ENCODE data around the gene CILP. TPM values are rescaled to one million over a fixed set of nuclear protein-coding genes. Genes with fewer than 3 reads are reported as not detected.

Gene CILP
- polyA plus RNA-seq, 3 donors = 0.13 TPM; not detected in 2

GRCh38 chr15:65258375-65259262, 47.3 kb upstream of the CILP start:
- intact Hi-C loops (cut with micrococcal nuclease) = no loop called here
- peaks cover 58% of the 10 kb centered on the region in 2 donors for H3K36me3 Mint-ChIP-seq
- no peak overlapping the region for H3K27ac ChIP-seq (ENCODE audit: low read depth in 1 of 2, low read length in 2 of 2)

More at GRCh38 chr15:65258375-65259262, 47.3 kb upstream of the CILP start:
- DNase-seq = no peak
- no peak for TF ChIP-seq CTCF (IDR thresholded peaks at IDR 0.05)
- Histone ChIP-seq H3K4me1 (ENCODE audit: control insufficient read depth in 1 of 2, insufficient read depth in 2 of 2, low read length in 2 of 2) (peaks cover 0 to 7% of the 10 kb centered on the region in 2 donors), H3K36me3 (replicated peaks in 1 of 2; ENCODE audit: control insufficient read depth in 1 of 2, insufficient read depth in 2 of 2, low read length in 2 of 2) (peaks cover 21 to 49% of the 10 kb centered on the region in 2 donors), H3K27me3 (ENCODE audit: control insufficient read depth in 2 of 2, insufficient read depth in 2 of 2, low read length in 2 of 2) (no peaks in the 10 kb centered on the region), H3K9me3 (replicated peaks in 1 of 2; ENCODE audit: control insufficient read depth in 1 of 2, insufficient read depth in 1 of 2, low read length in 2 of 2) (no peaks in the 10 kb centered on the region), H2AFZ (ENCODE audit: insufficient read depth, low read depth, low read length, poor library complexity, severe bottlenecking) (no peak overlapping the region), H3K9ac (ENCODE audit: insufficient read depth, low read length, poor library complexity, severe bottlenecking) (no peak overlapping the region), H3K4me2 (replicated peaks; ENCODE audit: extremely low read depth, low read length, poor library complexity, severe bottlenecking) (no peak overlapping the region), H3K4me3 (replicated peaks in 1 of 3; ENCODE audit: low read depth in 2 of 3, low read length in 3 of 3) (no peak overlapping the region), H3K79me2 (ENCODE audit: insufficient read depth, low read length) (no peaks in the 10 kb centered on the region), H4K20me1 (ENCODE audit: insufficient read depth, low read length) (no peaks in the 10 kb centered on the region)
- no peaks in the 10 kb centered on the region for H3K9me3 Mint-ChIP-seq
- H3K4me1 Mint-ChIP-seq = peaks cover 6% of the 10 kb centered on the region
- no peaks in the 10 kb centered on the region for H3K27me3 Mint-ChIP-seq (ENCODE audit: low read depth in 3 of 3)
- 60% methylated on average over 1 of the region's 5 CpGs for WGBS (ENCODE audit: insufficient coverage)
- no peak overlapping the region for H3K4me3 Mint-ChIP-seq
- H3K27ac Mint-ChIP-seq = peak overlapping the region in 1 of 7 donors; percentile 43
